Thoracic aorta (tissue), 2 donors: ENCODE data around the gene FER. TPM values are rescaled to one million over a fixed set of nuclear protein-coding genes. Genes with fewer than 3 reads are reported as not detected.
"Not testable (repeated sequence)": the region's sequence is repeated elsewhere in the genome, so short reads cannot be mapped to it uniquely, and the experiment has no call there.

Experiments used
- ATAC-seq: fragments of 150-250 bp; one replicate; pipeline ENCODE4 v1.8.0; 2017; ENCODE audit warnings: low read depth; ENCODE audit not compliant: insufficient number of reproducible peaks, low FRiP score
- DNase-seq: peaks from one replicate; pipeline ENCODE4 v3.0.0-alpha.2; 2020; ENCODE audit warnings: low spot score
- H3K27ac ChIP-seq, 2 donors: fragments of 200-600 bp; sonication (generic); 1 replicate in 1 of 2; 2 replicates in 1 of 2; pipeline ENCODE4 v1.5.1; 2016; ENCODE audit warnings: mild to moderate bottlenecking in 2 of 2, moderate library complexity in 2 of 2
- H3K27me3 ChIP-seq: fragments of 200-600 bp; sonication (generic); replicated peaks from 2 replicates; pipeline ENCODE4 v1.6.0; 2016; ENCODE audit warnings: mild to moderate bottlenecking; ENCODE audit not compliant: insufficient read depth
- H3K36me3 ChIP-seq: fragments of 200-600 bp; sonication (generic); one replicate; pipeline ENCODE4 v1.5.1; 2016
- H3K4me1 ChIP-seq, 2 donors: fragments of 200-600 bp; sonication (generic); 1 replicate in 1 of 2; 2 replicates in 1 of 2; pipeline versions ENCODE4 v1.5.1 to v1.6.0; 2016; ENCODE audit warnings: low read depth in 2 of 2, mild to moderate bottlenecking in 1 of 2; ENCODE audit not compliant: control insufficient read depth in 1 of 2
- H3K4me3 ChIP-seq: fragments of 200-600 bp; sonication (generic); 2 replicates; pipeline ENCODE4 v1.5.1; 2016; ENCODE audit warnings: mild to moderate bottlenecking
- H3K9me3 ChIP-seq: fragments of 200-600 bp; sonication (generic); 2 replicates; pipeline ENCODE4 v1.5.1; 2016
- total RNA-seq, 2 donors: library from RNA; depleted of rRNA; stranded (reverse); fragments of >200 nt; gene quantifications; one replicate each; pipeline versions ENCODE4 v1.1.0 to v1.2.3, GENCODE V29; 2016
- TF ChIP-seq, protein P1 (sequence below): fragments of 200-600 bp; sonication (generic); IDR thresholded peaks from one replicate; pipeline ENCODE4 v1.5.1; 2019; ENCODE audit warnings: antibody characterized with exemption

Gene FER
- total RNA-seq, 2 donors from 2014 or later: 15.6 to 38.1 TPM

DNA sequence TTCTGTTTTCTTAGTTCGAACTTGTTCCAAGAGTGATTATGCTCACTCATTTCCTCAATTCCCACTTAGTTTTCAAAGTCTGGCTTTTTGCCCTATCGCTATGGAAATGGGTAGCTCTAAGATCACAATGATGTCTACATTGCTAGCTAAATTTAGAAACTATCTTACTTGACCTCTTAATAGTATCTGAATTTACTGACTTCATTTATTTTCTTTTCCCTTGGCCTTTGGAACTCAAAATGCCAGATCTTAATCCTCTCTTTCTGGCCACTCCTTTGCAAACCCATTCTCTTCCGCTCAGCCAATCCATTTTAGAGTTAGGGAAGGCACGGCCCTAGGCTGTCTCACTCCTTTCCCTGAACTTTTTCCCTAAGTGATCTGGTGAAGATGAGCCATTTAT is 137.0 kb downstream of the FER start:
- DNase-seq (no peak), ATAC-seq (peak; percentile 64)
- H3K27ac ChIP-seq: peak overlapping the region in 1 of 2 donors; percentile 20
- peaks cover 0 to 10% of the 10 kb centered on the region in 2 donors for H3K4me1 ChIP-seq
- H3K36me3 ChIP-seq: no peaks in the 10 kb centered on the region
- H3K27me3 ChIP-seq: no peaks in the 10 kb centered on the region
- no peaks in the 10 kb centered on the region for H3K9me3 ChIP-seq
- H3K4me3 ChIP-seq: peak overlapping the region; percentile 40
- TF ChIP-seq, protein P1, sequence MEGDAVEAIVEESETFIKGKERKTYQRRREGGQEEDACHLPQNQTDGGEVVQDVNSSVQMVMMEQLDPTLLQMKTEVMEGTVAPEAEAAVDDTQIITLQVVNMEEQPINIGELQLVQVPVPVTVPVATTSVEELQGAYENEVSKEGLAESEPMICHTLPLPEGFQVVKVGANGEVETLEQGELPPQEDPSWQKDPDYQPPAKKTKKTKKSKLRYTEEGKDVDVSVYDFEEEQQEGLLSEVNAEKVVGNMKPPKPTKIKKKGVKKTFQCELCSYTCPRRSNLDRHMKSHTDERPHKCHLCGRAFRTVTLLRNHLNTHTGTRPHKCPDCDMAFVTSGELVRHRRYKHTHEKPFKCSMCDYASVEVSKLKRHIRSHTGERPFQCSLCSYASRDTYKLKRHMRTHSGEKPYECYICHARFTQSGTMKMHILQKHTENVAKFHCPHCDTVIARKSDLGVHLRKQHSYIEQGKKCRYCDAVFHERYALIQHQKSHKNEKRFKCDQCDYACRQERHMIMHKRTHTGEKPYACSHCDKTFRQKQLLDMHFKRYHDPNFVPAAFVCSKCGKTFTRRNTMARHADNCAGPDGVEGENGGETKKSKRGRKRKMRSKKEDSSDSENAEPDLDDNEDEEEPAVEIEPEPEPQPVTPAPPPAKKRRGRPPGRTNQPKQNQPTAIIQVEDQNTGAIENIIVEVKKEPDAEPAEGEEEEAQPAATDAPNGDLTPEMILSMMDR: no peak

DNA sequence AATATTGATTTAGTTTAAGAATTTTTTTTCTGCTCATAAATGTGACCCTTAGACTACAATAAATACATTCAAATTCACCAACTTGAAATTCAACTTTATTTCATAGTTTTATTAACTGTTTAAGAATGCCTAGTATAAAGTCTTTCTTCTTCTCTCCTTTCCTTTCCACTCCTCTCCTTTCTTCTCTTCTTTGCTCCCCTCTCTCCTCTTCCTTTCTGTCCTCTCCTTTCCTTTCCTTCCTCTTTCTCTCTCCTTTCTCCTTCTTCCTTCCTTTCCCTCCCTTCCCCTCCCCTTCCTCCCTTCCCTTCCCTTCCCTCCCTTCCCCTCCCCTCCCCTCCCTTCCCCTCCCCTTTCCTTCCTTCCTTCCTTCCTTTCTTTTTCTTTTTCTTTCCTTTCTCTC is 150.6 kb downstream of the FER start:
- Histone ChIP-seq H3K27ac (no peak overlapping the region), H3K27me3 (no peaks in the 10 kb centered on the region), H3K4me3 (no peak overlapping the region), H3K9me3 (no peaks in the 10 kb centered on the region), H3K4me1 (peaks cover 0 to 9% of the 10 kb centered on the region in 2 donors), H3K36me3 (no peaks in the 10 kb centered on the region)
- DNase-seq: no peak
- no peak for ATAC-seq
- TF ChIP-seq, protein P1: no peak

DNA sequence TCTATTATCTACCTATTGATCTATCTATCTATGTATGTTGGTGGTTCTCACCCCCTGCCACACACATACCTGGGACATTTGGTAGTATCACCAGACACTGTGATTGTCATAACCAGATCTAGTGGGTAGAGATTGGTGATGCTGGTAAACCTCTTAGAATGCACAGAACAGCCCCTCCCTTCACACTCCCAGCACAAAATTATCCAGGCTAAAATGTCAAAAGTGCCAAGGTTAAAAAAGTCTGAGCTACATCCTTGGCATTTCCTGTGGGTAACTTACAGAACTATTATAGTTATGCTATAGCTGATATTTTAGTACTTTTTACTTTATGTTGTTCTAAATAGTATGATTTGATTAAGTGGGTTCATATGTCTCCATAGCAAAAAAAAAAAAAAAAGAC is 151.0 kb downstream of the FER start:
- Histone ChIP-seq H3K4me3 (no peak overlapping the region), H3K36me3 (no peaks in the 10 kb centered on the region), H3K27me3 (no peaks in the 10 kb centered on the region), H3K9me3 (no peaks in the 10 kb centered on the region), H3K4me1 (peaks cover 0 to 9% of the 10 kb centered on the region in 2 donors), H3K27ac (no peak overlapping the region)
- DNase-seq (no peak), ATAC-seq (no peak)
- TF ChIP-seq, protein P1: no peak

DNA sequence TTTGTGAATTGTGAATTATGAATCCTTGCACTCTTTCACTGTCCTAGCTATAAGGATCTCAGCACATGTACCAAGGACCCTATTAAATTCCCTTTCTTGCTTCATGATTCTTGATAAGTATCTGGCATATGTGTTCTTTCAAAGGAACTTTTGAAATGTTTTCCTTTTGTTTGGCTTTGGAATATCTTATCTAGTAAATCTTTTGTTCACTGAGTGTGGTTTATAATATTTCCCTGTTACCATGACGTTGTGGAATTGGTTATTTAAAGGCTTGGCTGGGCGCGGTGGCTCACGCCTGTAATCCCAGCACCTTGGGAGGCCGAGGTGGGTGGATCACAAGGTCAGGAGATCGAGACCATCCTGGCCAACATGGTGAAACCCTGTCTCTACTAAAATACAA is 151.5 kb downstream of the FER start:
- H3K36me3 ChIP-seq, H3K27me3 ChIP-seq, ATAC-seq, H3K9me3 ChIP-seq, DNase-seq, H3K4me1 ChIP-seq, H3K4me3 ChIP-seq, H3K27ac ChIP-seq: not testable (repeated sequence)

DNA sequence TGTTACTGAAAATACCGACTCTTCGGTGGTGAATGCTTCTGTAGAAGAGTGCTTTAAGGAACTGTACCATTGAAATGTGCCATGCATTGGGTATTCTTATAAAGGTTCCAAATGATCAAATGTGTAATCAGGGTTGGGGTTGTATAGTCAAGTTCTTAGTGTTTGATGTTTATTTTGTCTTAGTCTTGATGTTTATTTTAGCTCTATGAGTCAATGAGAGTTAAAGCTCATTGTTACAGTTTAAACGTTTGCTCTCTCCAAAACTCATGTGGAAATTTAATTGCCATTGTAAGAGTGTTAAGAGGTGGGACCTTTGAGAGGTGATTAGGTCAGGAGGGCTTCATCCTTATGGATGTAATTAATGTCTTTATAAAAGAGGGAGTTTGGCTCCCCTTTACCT is 153.0 kb downstream of the FER start:
- ATAC-seq (no peak), DNase-seq (no peak)
- H3K36me3 ChIP-seq: no peaks in the 10 kb centered on the region
- TF ChIP-seq, protein P1: no peak
- H3K27me3 ChIP-seq: no peaks in the 10 kb centered on the region
- peaks cover 0 to 9% of the 10 kb centered on the region in 2 donors for H3K4me1 ChIP-seq
- H3K9me3 ChIP-seq: no peaks in the 10 kb centered on the region
- H3K27ac ChIP-seq: no peak overlapping the region
- H3K4me3 ChIP-seq: no peak overlapping the region

DNA sequence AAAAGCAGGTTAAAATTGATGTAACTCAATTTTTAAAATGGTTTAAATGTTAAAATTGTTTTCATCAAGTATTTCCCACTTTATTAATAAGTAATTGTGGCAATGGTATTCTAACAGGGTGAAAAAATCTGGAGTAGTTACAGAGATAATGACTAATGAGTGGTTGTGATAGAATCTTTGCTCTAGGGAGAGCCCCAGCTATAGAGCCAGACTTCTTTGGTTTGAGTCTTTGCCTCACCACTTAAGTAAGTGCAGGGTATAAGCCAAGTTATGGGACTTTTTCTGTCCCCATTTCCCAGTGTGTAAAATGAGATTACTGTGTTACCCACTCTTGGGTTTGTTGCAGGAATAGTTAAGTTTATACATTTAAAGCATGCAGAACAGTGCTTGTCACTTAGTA is 158.1 kb downstream of the FER start:
- TF ChIP-seq, protein P1: no peak
- ATAC-seq (no peak), DNase-seq (no peak)
- Histone ChIP-seq H3K36me3 (no peaks in the 10 kb centered on the region), H3K27me3 (no peaks in the 10 kb centered on the region), H3K4me3 (no peak overlapping the region), H3K4me1 (peaks cover 0 to 9% of the 10 kb centered on the region in 2 donors), H3K27ac (no peak overlapping the region), H3K9me3 (no peaks in the 10 kb centered on the region)
